ENCODE data around the gene IL1RAPL1.

- TF ChIP-seq POLR2AphosphoS5 (IDR thresholded peaks at IDR 0.05): no peak
- no peak for TF ChIP-seq POLR2A (IDR thresholded peaks at IDR 0.05; ENCODE audit: low read depth)
- TF ChIP-seq CTCF (IDR thresholded peaks at IDR 0.05): no peak
- TF ChIP-seq EP300 (IDR thresholded peaks at IDR 0.05): no peak
Observed at GRCh38 chrX:29531336-29531735, 944.1 kb downstream of the IL1RAPL1 start.

Data from esophagus muscularis mucosa (tissue), 4 donors.